GM12875 (cell line): ENCODE data around the gene UQCC2.

Experiments used
- H3K4me3 ChIP-seq: one replicate; pipeline ENCODE4 v1.5.1; 2011; ENCODE audit warnings: low read depth, low read length, control low read depth
- CTCF ChIP-seq: IDR thresholded peaks from 2 replicates; pipeline ENCODE4 v1.5.1; 2011; ENCODE audit warnings: low read depth, mild to moderate bottlenecking, control low read depth, inconsistent platforms, low read length, moderate library complexity, borderline replicate concordance; ENCODE audit not compliant: insufficient read depth

The UQCC2 gene

GRCh38 chr6:33670086-33670660 is 41.3 kb downstream of the UQCC2 start:
- no peak overlapping the region for H3K4me3 ChIP-seq
- TF ChIP-seq CTCF: no peak

DNA sequence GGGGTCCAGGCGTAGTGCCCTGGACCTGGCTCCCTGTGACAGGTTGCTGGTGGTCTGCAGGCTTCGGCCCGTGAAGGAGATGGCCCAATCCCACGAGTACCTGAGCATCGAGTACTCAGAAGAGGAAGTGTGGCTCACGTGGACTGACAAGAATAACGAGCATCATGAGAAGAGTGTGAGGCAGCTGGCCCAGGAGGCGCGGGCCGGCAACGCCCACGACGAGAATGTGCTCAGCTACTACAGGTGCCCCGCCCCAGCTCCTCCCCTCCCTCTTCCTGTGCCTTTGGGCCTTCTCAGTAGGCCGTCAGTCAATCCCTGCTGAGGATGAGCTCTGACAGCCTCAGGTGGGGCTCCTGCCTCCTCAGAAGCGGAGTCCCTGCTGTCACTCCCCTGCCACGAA is 42.6 kb downstream of the UQCC2 start:
- H3K4me3 ChIP-seq: no peak overlapping the region
- no peak for TF ChIP-seq CTCF

DNA sequence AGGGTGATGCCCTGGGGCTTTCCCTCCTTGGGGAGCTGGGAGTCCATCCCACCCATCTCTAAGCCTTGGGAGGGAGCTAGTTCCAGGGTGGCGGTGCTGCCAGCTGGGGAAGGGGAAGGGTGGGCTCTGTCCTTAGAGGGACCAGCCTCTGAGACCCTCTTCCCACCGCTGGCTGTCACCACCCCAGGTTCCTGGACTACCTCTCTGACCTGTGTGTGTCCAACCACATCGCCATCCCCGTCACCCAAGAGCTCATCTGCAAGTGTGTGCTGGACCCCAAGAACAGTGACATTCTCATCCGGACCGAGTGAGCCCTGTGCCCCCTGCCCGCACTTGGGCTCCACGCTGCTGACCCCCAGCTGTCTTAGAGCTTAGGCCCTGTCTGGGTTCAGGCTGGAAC is 43.2 kb downstream of the UQCC2 start:
- TF ChIP-seq CTCF: no peak
- no peak overlapping the region for H3K4me3 ChIP-seq

GRCh38 chr6:33667776-33668175 is 43.7 kb downstream of the UQCC2 start:
- no peak overlapping the region for H3K4me3 ChIP-seq

DNA sequence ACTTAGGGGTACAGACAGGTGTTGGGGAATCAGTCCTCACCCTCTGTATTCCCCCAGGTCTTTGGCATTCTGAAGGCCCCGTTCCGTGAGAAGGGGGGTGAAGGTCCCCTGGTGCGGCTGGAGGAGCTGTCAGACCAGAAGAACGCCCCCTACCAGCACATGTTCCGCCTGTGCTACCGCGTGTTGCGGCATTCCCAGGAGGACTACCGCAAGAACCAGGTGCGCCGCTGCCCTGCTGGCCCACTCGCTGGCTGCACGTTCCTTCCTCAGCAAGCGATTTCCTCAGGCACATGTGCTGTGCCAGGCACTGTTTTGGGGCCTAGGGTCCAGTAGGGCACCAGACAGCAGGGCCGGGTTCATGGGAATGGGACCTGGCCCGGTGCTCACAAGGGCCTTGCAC is 44.4 kb downstream of the UQCC2 start:
- no peak overlapping the region for H3K4me3 ChIP-seq
- no peak for TF ChIP-seq CTCF

More at GRCh38 chr6:33667776-33668175, 43.7 kb downstream of the UQCC2 start:
- TF ChIP-seq CTCF: no peak

- no peak overlapping the region for H3K4me3 ChIP-seq
Observed at GRCh38 chr6:33665957-33666356, 45.5 kb downstream of the UQCC2 start.

More at GRCh38 chr6:33665957-33666356, 45.5 kb downstream of the UQCC2 start:
- no peak for TF ChIP-seq CTCF
